K562 (cell line): ENCODE data around the gene VDAC2. TPM values are rescaled to one million over a fixed set of nuclear protein-coding genes. Genes with fewer than 3 reads are reported as not detected.

Source experiments
- ARID3B ChIP-seq: fragments of 250-450 bp; sonication (Bioruptor Pico); IDR thresholded peaks from 2 replicates; pipeline ENCODE4 v1.4.0; 2020; ENCODE audit warnings: borderline replicate concordance
- BRD9 ChIP-seq: fragments of 450-650 bp; IDR thresholded peaks from 2 replicates; pipeline ENCODE4 v1.6.1; 2018; ENCODE audit warnings: low read depth; ENCODE audit not compliant: partially characterized antibody
- BRF1 ChIP-seq: IDR thresholded peaks from 3 replicates; pipeline ENCODE4 v1.6.1; 2011; ENCODE audit warnings: borderline replicate concordance, mild to moderate bottlenecking; ENCODE audit not compliant: insufficient read length; ENCODE audit errors: extremely low read depth
- CBFA2T3 ChIP-seq: fragments of 450-650 bp; IDR thresholded peaks from 2 replicates; pipeline ENCODE4 v1.6.1; 2017
- HNRNPLL ChIP-seq: fragments of 200-400 bp; formaldehyde crosslinking; IDR thresholded peaks from 2 replicates; pipeline ENCODE4 v1.6.1; 2017; ENCODE audit warnings: low read length, low read depth, mild to moderate bottlenecking; ENCODE audit not compliant: poor library complexity, severe bottlenecking
- PTRF ChIP-seq: fragments of 450-650 bp; IDR thresholded peaks from 2 replicates; pipeline ENCODE4 v1.6.1; 2016; ENCODE audit warnings: mild to moderate bottlenecking, missing genetic modification characterization, missing compliant biosample characterization
- SRF ChIP-seq, 2 experiments: fragments of 250-450, 450-650 bp in 1 of 2; sonication (Bioruptor Pico) in 1 of 2; sonication (generic) in 1 of 2; formaldehyde crosslinking; IDR thresholded peaks; 2 replicates each; pipeline versions ENCODE4 v1.5.0 to v1.5.1; 2020 to 2022; ENCODE audit warnings: mild to moderate bottlenecking in 1 of 2, missing genetic modification reagents in 1 of 2
- TAF1 ChIP-seq: IDR thresholded peaks from 2 replicates; pipeline ENCODE4 v1.6.1; 2011; ENCODE audit warnings: mild to moderate bottlenecking, low read length, moderate library complexity; ENCODE audit not compliant: insufficient read depth, control insufficient read depth, severe bottlenecking; ENCODE audit errors: extremely low read depth
- ZBTB12 ChIP-seq: fragments of 250-450 bp; sonication (Bioruptor Pico); IDR thresholded peaks from 2 replicates; pipeline ENCODE4 v1.4.0; 2020
- ZBTB40 ChIP-seq, 2 experiments: fragments of 450-650 bp in 1 of 2; sonication (generic) in 1 of 2; formaldehyde crosslinking in 1 of 2; IDR thresholded peaks; 2 replicates each; pipeline versions ENCODE4 v1.7.1 to v1.9.0; 2016 to 2022; ENCODE audit warnings: inconsistent platforms in 1 of 2, mild to moderate bottlenecking in 1 of 2, missing genetic modification reagents in 1 of 2
- ZFP91 ChIP-seq: sonication (generic); formaldehyde crosslinking; IDR thresholded peaks from 2 replicates; pipeline ENCODE4 v1.8.0; 2022; ENCODE audit warnings: mild to moderate bottlenecking, missing genetic modification reagents
- ZNF696 ChIP-seq: fragments of 250-450 bp; sonication (Bioruptor Pico); conservative IDR thresholded peaks from 2 replicates; pipeline ENCODE4 v1.4.0; 2020; ENCODE audit warnings: mild to moderate bottlenecking, moderate library complexity
- polyA plus RNA-seq, 8 experiments: library from polyadenylated mRNA; depleted of rRNA in 4 of 8; stranded (reverse) in 5 of 8; unstranded in 3 of 8; fragments of >200 nt; fragmentation: Nextera tagmentation in 2 of 8; fragmentation: Illumina TruSeq in 1 of 8; extraction: Ambion mirVana in 2 of 8; extraction: Trizol in 1 of 8; gene quantifications; 2 replicates each; pipeline versions ENCODE4 v1.2.1 to v1.2.3, GENCODE V29; 2011 to 2014; ENCODE audit warnings: inconsistent platforms in 1 of 8, missing spikeins in 1 of 8
- total RNA-seq, 7 experiments: library from RNA; depleted of rRNA in 6 of 7; stranded (reverse); fragments of >200 nt in 6 of 7; fragmentation: Illumina TruSeq in 2 of 7; extraction: Trizol in 2 of 7; gene quantifications; 2 replicates each; pipeline versions ENCODE4 v1.2.1 to v1.2.3, GENCODE V29; 2011 to 2021; ENCODE audit warnings: low replicate concordance in 1 of 7

Gene VDAC2
- total and polyA plus RNA-seq, 9 of the 15 experiments (the other 6 are each of a cell fraction or from before 2014, with no cell fraction given) = 139 to 450 (median 250) TPM

- TF ChIP-seq ZBTB12 (CRISPR knock-in tag) (peak; percentile 77), TAF1 (peak; percentile 91), ZNF696 (no peak), CBFA2T3 (peak; percentile 44; the same call in 1 of the 2 replicates), HNRNPLL (peak; percentile 91), BRD9 (peak; percentile 19), SRF (CRISPR knock-in tag; IDR thresholded peaks at IDR 0.05) (no peak; a peak in 1 of 4 replicates), ARID3B (CRISPR knock-in tag) (peak; percentile 54; the same call in 1 of the 2 replicates), PTRF (no peak), ZFP91 (CRISPR knock-in tag) (no peak), ZBTB40 (IDR thresholded peaks at IDR 0.05) (no peak), ZBTB40 (CRISPR knock-in tag; IDR thresholded peaks at IDR 0.05) (no peak), BRF1 (no peak)
These were observed at the start of gene VDAC2 (continued) for GRCh38 chr10:75210282-75211006.
